ENCODE measurements around the gene ATP1A4. TPM values are rescaled to one million over a fixed set of nuclear protein-coding genes. Genes with fewer than 3 reads are reported as not detected.

The ATP1A4 gene
- polyA plus RNA-seq, 3 donors: 1.00 to 16.0 TPM; not detected in 1

- no peaks in the 10 kb centered on the region for H4K20me1 ChIP-seq (ENCODE audit: insufficient read depth, low read length)
- peaks cover 72 to 82% of the 10 kb centered on the region in 2 donors for H3K4me1 ChIP-seq (ENCODE audit: control insufficient read depth in 1 of 2, insufficient read depth in 2 of 2, low read length in 2 of 2)
- H3K4me3 ChIP-seq (replicated peaks in 1 of 3; ENCODE audit: low read depth in 2 of 3, low read length in 3 of 3): peak overlapping the region in 1 of 3 experiments; percentile 56
- peak overlapping the region in 1 of 7 donors; percentile 82 for H3K27ac Mint-ChIP-seq
- no CpG with 5 or more reads among the region's 4 CpGs for WGBS (ENCODE audit: insufficient coverage)
- no peaks in the 10 kb centered on the region for H3K9me3 ChIP-seq (replicated peaks in 1 of 2; ENCODE audit: control insufficient read depth in 1 of 2, insufficient read depth in 1 of 2, low read length in 2 of 2)
- intact Hi-C loops (cut with micrococcal nuclease): no loop called here
- H3K27me3 Mint-ChIP-seq (ENCODE audit: low read depth in 3 of 3): peaks cover 1 to 5% (median 3%) of the 10 kb centered on the region in 3 donors
- TF ChIP-seq, protein P1, sequence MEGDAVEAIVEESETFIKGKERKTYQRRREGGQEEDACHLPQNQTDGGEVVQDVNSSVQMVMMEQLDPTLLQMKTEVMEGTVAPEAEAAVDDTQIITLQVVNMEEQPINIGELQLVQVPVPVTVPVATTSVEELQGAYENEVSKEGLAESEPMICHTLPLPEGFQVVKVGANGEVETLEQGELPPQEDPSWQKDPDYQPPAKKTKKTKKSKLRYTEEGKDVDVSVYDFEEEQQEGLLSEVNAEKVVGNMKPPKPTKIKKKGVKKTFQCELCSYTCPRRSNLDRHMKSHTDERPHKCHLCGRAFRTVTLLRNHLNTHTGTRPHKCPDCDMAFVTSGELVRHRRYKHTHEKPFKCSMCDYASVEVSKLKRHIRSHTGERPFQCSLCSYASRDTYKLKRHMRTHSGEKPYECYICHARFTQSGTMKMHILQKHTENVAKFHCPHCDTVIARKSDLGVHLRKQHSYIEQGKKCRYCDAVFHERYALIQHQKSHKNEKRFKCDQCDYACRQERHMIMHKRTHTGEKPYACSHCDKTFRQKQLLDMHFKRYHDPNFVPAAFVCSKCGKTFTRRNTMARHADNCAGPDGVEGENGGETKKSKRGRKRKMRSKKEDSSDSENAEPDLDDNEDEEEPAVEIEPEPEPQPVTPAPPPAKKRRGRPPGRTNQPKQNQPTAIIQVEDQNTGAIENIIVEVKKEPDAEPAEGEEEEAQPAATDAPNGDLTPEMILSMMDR (IDR thresholded peaks at IDR 0.05): no peak
- peak overlapping the region; percentile 61 for H2AFZ ChIP-seq (ENCODE audit: insufficient read depth, low read depth, low read length, poor library complexity, severe bottlenecking)
- H3K36me3 ChIP-seq (replicated peaks in 1 of 2; ENCODE audit: control insufficient read depth in 1 of 2, insufficient read depth in 2 of 2, low read length in 2 of 2): no peaks in the 10 kb centered on the region
- no peak for DNase-seq
- H3K9me3 Mint-ChIP-seq: no peaks in the 10 kb centered on the region
- H3K27me3 ChIP-seq (ENCODE audit: control insufficient read depth in 2 of 2, insufficient read depth in 2 of 2, low read length in 2 of 2): no peaks in the 10 kb centered on the region
- H3K4me3 Mint-ChIP-seq: no peak overlapping the region
- peak overlapping the region; percentile 23 to 72 for H3K27ac ChIP-seq (ENCODE audit: low read depth in 1 of 2, low read length in 2 of 2)
- H3K9ac ChIP-seq (ENCODE audit: insufficient read depth, low read length, poor library complexity, severe bottlenecking): no peak overlapping the region
- no peaks in the 10 kb centered on the region for H3K79me2 ChIP-seq (ENCODE audit: insufficient read depth, low read length)
- peak overlapping the region; percentile 43 for H3K4me2 ChIP-seq (replicated peaks; ENCODE audit: extremely low read depth, low read length, poor library complexity, severe bottlenecking)
- no peaks in the 10 kb centered on the region for H3K36me3 Mint-ChIP-seq
- peaks cover 58% of the 10 kb centered on the region for H3K4me1 Mint-ChIP-seq
Observed at GRCh38 chr1:160167056-160167455, 15.7 kb downstream of the ATP1A4 start.

DNA sequence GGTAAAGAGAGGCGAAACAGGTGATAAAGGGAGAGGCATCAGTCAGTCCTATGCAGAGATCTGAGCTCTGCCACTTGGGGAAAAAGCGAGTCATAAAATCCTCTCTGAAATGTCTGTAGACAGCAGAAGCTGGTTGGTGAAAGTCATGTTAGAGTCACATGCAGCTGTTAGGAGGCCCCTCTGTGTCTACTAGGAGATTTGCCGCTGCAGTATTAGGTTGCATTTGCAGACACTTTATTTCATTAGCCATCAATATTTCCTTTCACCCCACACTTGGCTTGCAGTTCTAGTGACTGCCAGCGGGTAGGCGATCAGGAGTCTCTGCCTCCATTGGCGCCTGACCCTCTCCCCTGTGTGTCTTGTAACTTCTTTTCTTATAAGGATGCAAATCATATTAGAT is 16.2 kb downstream of the ATP1A4 start:
- 93% methylated on average over 3 of the region's 6 CpGs for WGBS (ENCODE audit: insufficient coverage)

More for the DNA sequence above, 16.2 kb downstream of the ATP1A4 start:
- Histone ChIP-seq H3K36me3 (replicated peaks in 1 of 2; ENCODE audit: control insufficient read depth in 1 of 2, insufficient read depth in 2 of 2, low read length in 2 of 2) (no peaks in the 10 kb centered on the region), H3K9me3 (replicated peaks in 1 of 2; ENCODE audit: control insufficient read depth in 1 of 2, insufficient read depth in 1 of 2, low read length in 2 of 2) (no peaks in the 10 kb centered on the region), H3K27ac (ENCODE audit: low read depth in 1 of 2, low read length in 2 of 2) (no peak overlapping the region), H3K79me2 (ENCODE audit: insufficient read depth, low read length) (no peaks in the 10 kb centered on the region), H3K4me3 (replicated peaks in 1 of 3; ENCODE audit: low read depth in 2 of 3, low read length in 3 of 3) (no peak overlapping the region), H3K4me1 (ENCODE audit: control insufficient read depth in 1 of 2, insufficient read depth in 2 of 2, low read length in 2 of 2) (peaks cover 66 to 76% of the 10 kb centered on the region in 2 donors), H4K20me1 (ENCODE audit: insufficient read depth, low read length) (no peaks in the 10 kb centered on the region), H3K4me2 (replicated peaks; ENCODE audit: extremely low read depth, low read length, poor library complexity, severe bottlenecking) (peak overlapping the region; percentile 43), H2AFZ (ENCODE audit: insufficient read depth, low read depth, low read length, poor library complexity, severe bottlenecking) (no peak overlapping the region), H3K27me3 (ENCODE audit: control insufficient read depth in 2 of 2, insufficient read depth in 2 of 2, low read length in 2 of 2) (no peaks in the 10 kb centered on the region), H3K9ac (ENCODE audit: insufficient read depth, low read length, poor library complexity, severe bottlenecking) (no peak overlapping the region)
- Mint-ChIP-seq H3K27ac (no peak overlapping the region), H3K9me3 (no peaks in the 10 kb centered on the region), H3K4me1 (peaks cover 53% of the 10 kb centered on the region), H3K36me3 (no peaks in the 10 kb centered on the region), H3K27me3 (ENCODE audit: low read depth in 3 of 3) (peaks cover 1 to 5% (median 3%) of the 10 kb centered on the region in 3 donors), H3K4me3 (no peak overlapping the region)
- TF ChIP-seq, protein P1 (IDR thresholded peaks at IDR 0.05): no peak
- DNase-seq: no peak
- intact Hi-C loops (cut with micrococcal nuclease): no loop called here
